HG02885 (cell line): ENCODE data around the gene ARRDC2.
"Not testable (repeated sequence)": the region's sequence is repeated elsewhere in the genome, so short reads cannot be mapped to it uniquely, and the experiment has no call there.

Experiments
- ATAC-seq: cut with Tn5 transposase; IDR thresholded peaks from one replicate; pipeline ENCODE4 v1.9.1; 2021; ENCODE audit warnings: mild to moderate bottlenecking; ENCODE audit not compliant: unreplicated experiment, poor library complexity

ARRDC2 gene

GRCh38 chr19:18007917-18008673 lies at the start of gene ARRDC2:
Gene ARRDC2 (plus strand): TSS chr19:18008170. CDS start chr19:18008311, 141 bp downstream.
- peak; percentile 58 for ATAC-seq

- no peak for ATAC-seq
Measured at GRCh38 chr19:17963936-17964691, 43.9 kb upstream of the ARRDC2 start.

GRCh38 chr19:17965370-17966128 lies 42.4 kb upstream of the ARRDC2 start:
- ATAC-seq, result no peak

- no peak for ATAC-seq
Measured at GRCh38 chr19:17966129-17966483, 41.9 kb upstream of the ARRDC2 start.

GRCh38 chr19:17966550-17967256 lies 41.3 kb upstream of the ARRDC2 start, which contains the start of gene KCNN1:
Gene KCNN1 (plus strand): TSS chr19:17967107. CDS start chr19:17973889, 6,782 bp downstream.
- ATAC-seq, result no peak

GRCh38 chr19:17967257-17968051 lies 40.5 kb upstream of the ARRDC2 start:
- no peak for ATAC-seq

- no peak for ATAC-seq
Measured at GRCh38 chr19:17968362-17968761, 39.6 kb upstream of the ARRDC2 start.

- ATAC-seq, result no peak
Measured at GRCh38 chr19:17969096-17969792, 38.7 kb upstream of the ARRDC2 start.

GRCh38 chr19:17972230-17972629 lies 35.7 kb upstream of the ARRDC2 start:
- ATAC-seq, result no peak

GRCh38 chr19:17973759-17974158 lies 34.2 kb upstream of the ARRDC2 start:
- no peak for ATAC-seq

- ATAC-seq, result no peak
Measured at GRCh38 chr19:17974551-17974950, 33.4 kb upstream of the ARRDC2 start.

- ATAC-seq, result no peak
Measured at GRCh38 chr19:17975032-17975431, 32.9 kb upstream of the ARRDC2 start.

- no peak for ATAC-seq
Measured at GRCh38 chr19:17977021-17977420, 30.9 kb upstream of the ARRDC2 start.

- ATAC-seq, result no peak
Measured at GRCh38 chr19:17977488-17977887, 30.5 kb upstream of the ARRDC2 start.

GRCh38 chr19:17981611-17982010 lies 26.4 kb upstream of the ARRDC2 start:
- ATAC-seq, result no peak

- no peak for ATAC-seq
Measured at GRCh38 chr19:17982430-17982829, 25.5 kb upstream of the ARRDC2 start.

GRCh38 chr19:17985037-17985818 lies 22.7 kb upstream of the ARRDC2 start:
- ATAC-seq, result no peak

GRCh38 chr19:17986569-17986968 lies 21.4 kb upstream of the ARRDC2 start:
- ATAC-seq, result not testable (repeated sequence)
